H9 (cell line): ENCODE results near the gene MGAM2. TPM values are rescaled to one million over a fixed set of nuclear protein-coding genes. Genes with fewer than 3 reads are reported as not detected.
"Not testable (repeated sequence)": the region's sequence is repeated elsewhere in the genome, so short reads cannot be mapped to it uniquely, and the experiment has no call there.

Experiments
- DNase-seq: peaks from one replicate; pipeline ENCODE4 v3.0.0-alpha.2; 2017
- H2AFZ ChIP-seq: one replicate; pipeline ENCODE4 v1.6.1; 2013; ENCODE audit warnings: mild to moderate bottlenecking, low read length, control low read depth, moderate library complexity
- H2AK5ac ChIP-seq: 2 replicates; pipeline ENCODE4 v1.6.1; 2013; ENCODE audit warnings: low read length, control low read depth, mixed read lengths; ENCODE audit not compliant: insufficient read length
- H2BK120ac ChIP-seq: one replicate; pipeline ENCODE4 v1.6.1; 2013; ENCODE audit warnings: low read depth, mild to moderate bottlenecking, low read length, control low read depth, inconsistent platforms; ENCODE audit not compliant: poor library complexity, severe bottlenecking
- H2BK12ac ChIP-seq: 2 replicates; pipeline ENCODE4 v1.6.1; 2013; ENCODE audit warnings: low read length, control low read depth, mixed read lengths, low read depth; ENCODE audit not compliant: insufficient read length
- H2BK15ac ChIP-seq: 2 replicates; pipeline ENCODE4 v1.6.1; 2013; ENCODE audit warnings: low read depth, low read length, control low read depth
- H2BK20ac ChIP-seq: one replicate; pipeline ENCODE4 v1.6.1; 2013; ENCODE audit warnings: low read depth, mild to moderate bottlenecking, low read length, control low read depth, inconsistent platforms; ENCODE audit not compliant: poor library complexity, severe bottlenecking
- H2BK5ac ChIP-seq: 2 replicates; pipeline ENCODE4 v1.6.1; 2013; ENCODE audit warnings: low read length, control low read depth, mixed read lengths; ENCODE audit not compliant: insufficient read length
- H3K14ac ChIP-seq: 2 replicates; pipeline ENCODE4 v1.6.1; 2013; ENCODE audit warnings: low read length, control low read depth; ENCODE audit not compliant: insufficient read depth
- H3K18ac ChIP-seq: 2 replicates; pipeline ENCODE4 v1.6.1; 2013; ENCODE audit warnings: low read depth, mild to moderate bottlenecking, mixed read lengths, low read length, control low read depth; ENCODE audit not compliant: insufficient read length
- H3K23ac ChIP-seq: 2 replicates; pipeline ENCODE4 v1.6.1; 2013; ENCODE audit warnings: low read length, control low read depth, mixed read lengths, low read depth; ENCODE audit not compliant: insufficient read length
- H3K23me2 ChIP-seq: 2 replicates; pipeline ENCODE4 v1.6.1; 2013; ENCODE audit warnings: low read depth, mild to moderate bottlenecking, mixed read lengths, low read length, control low read depth; ENCODE audit not compliant: insufficient read length, poor library complexity, severe bottlenecking
- H3K27ac ChIP-seq: 2 replicates; pipeline ENCODE4 v1.5.1; 2013; ENCODE audit warnings: low read length, control low read depth, mixed read lengths, low read depth; ENCODE audit not compliant: insufficient read length
- H3K27me3 ChIP-seq: 2 replicates; pipeline ENCODE4 v1.6.1; 2013; ENCODE audit warnings: low read length, control low read depth, inconsistent platforms; ENCODE audit not compliant: insufficient read depth
- H3K4ac ChIP-seq: 2 replicates; pipeline ENCODE4 v1.6.1; 2013; ENCODE audit warnings: low read depth, mild to moderate bottlenecking, control low read depth, inconsistent platforms, low read length, moderate library complexity
- H3K4me1 ChIP-seq: 2 replicates; pipeline ENCODE4 v1.6.1; 2013; ENCODE audit warnings: low read length, control low read depth, inconsistent platforms; ENCODE audit not compliant: insufficient read depth
- H3K4me2 ChIP-seq: 2 replicates; pipeline ENCODE4 v1.6.1; 2013; ENCODE audit warnings: low read length, control low read depth, mixed read lengths; ENCODE audit not compliant: insufficient read length, insufficient read depth
- H3K56ac ChIP-seq: 2 replicates; pipeline ENCODE4 v1.6.1; 2013; ENCODE audit warnings: low read depth, mild to moderate bottlenecking, mixed read lengths, low read length, control low read depth; ENCODE audit not compliant: insufficient read length
- H3K79me1 ChIP-seq: 2 replicates; pipeline ENCODE4 v1.6.1; 2013; ENCODE audit warnings: low read depth, mild to moderate bottlenecking, moderate library complexity, low read length, control low read depth, inconsistent platforms; ENCODE audit not compliant: insufficient read depth, poor library complexity, severe bottlenecking
- H3K79me2 ChIP-seq: 2 replicates; pipeline ENCODE4 v1.6.1; 2013; ENCODE audit warnings: low read length, control low read depth, inconsistent platforms; ENCODE audit not compliant: insufficient read depth
- H3K9ac ChIP-seq: 2 replicates; pipeline ENCODE4 v1.6.1; 2013; ENCODE audit warnings: low read length, control low read depth, mixed read lengths; ENCODE audit not compliant: insufficient read length; ENCODE audit errors: extremely low read depth
- H3K9me3 ChIP-seq: one replicate; pipeline ENCODE4 v1.6.1; 2013; ENCODE audit warnings: low read depth, low read length, inconsistent platforms; ENCODE audit not compliant: control insufficient read depth
- H3T11ph ChIP-seq: one replicate; pipeline ENCODE4 v1.6.1; 2013; ENCODE audit warnings: mild to moderate bottlenecking, low read length, control low read depth, inconsistent platforms
- H4K20me1 ChIP-seq: one replicate; pipeline ENCODE4 v1.6.1; 2013; ENCODE audit not compliant: control insufficient read depth, insufficient read length, insufficient read depth
- H4K5ac ChIP-seq: 2 replicates; pipeline ENCODE4 v1.6.1; 2013; ENCODE audit warnings: low read depth, mild to moderate bottlenecking, mixed read lengths, low read length, control low read depth; ENCODE audit not compliant: insufficient read length
- H4K8ac ChIP-seq: replicated peaks from 2 replicates; pipeline ENCODE4 v1.6.1; 2013; ENCODE audit warnings: low read length, control low read depth, mixed read lengths, low read depth; ENCODE audit not compliant: insufficient read length
- H4K91ac ChIP-seq: 2 replicates; pipeline ENCODE4 v1.6.1; 2013; ENCODE audit warnings: low read depth, mild to moderate bottlenecking, moderate library complexity, mixed read lengths, low read length, control low read depth; ENCODE audit not compliant: insufficient read length
- H3K27ac Mint-ChIP-seq, 3 experiments: 2 replicates in 2 of 3; 3 replicates in 1 of 3; pipeline ENCODE4 v1.8.0; 2020 to 2021; ENCODE audit warnings: mixed read lengths in 3 of 3, mild to moderate bottlenecking in 1 of 3, moderate library complexity in 1 of 3
- H3K27me3 Mint-ChIP-seq: 2 replicates; pipeline ENCODE4 v1.8.0; 2021; ENCODE audit warnings: low read depth, mild to moderate bottlenecking, moderate library complexity, mixed read lengths
- H3K36me3 Mint-ChIP-seq, 3 experiments: 2 replicates in 2 of 3; 3 replicates in 1 of 3; pipeline ENCODE4 v1.8.0; 2020 to 2021; ENCODE audit warnings: low read depth in 3 of 3, mixed read lengths in 3 of 3; ENCODE audit not compliant: insufficient read depth in 1 of 3
- H3K4me1 Mint-ChIP-seq, 2 experiments: 2 replicates each; pipeline ENCODE4 v1.8.0; 2020; ENCODE audit warnings: mixed read lengths in 2 of 2
- H3K4me3 Mint-ChIP-seq, 2 experiments: 2 replicates in 1 of 2; 3 replicates in 1 of 2; pipeline ENCODE4 v1.8.0; 2020 to 2021; ENCODE audit warnings: mild to moderate bottlenecking in 2 of 2, mixed read lengths in 2 of 2, moderate library complexity in 1 of 2
- H3K9me3 Mint-ChIP-seq, 2 experiments: 2 replicates in 1 of 2; 3 replicates in 1 of 2; pipeline ENCODE4 v1.8.0; 2020; ENCODE audit warnings: mild to moderate bottlenecking in 2 of 2, mixed read lengths in 2 of 2, moderate library complexity in 1 of 2
- CTCF ChIP-seq: fragments of 200-600 bp; sonication (generic); conservative IDR thresholded peaks from 3 replicates; pipeline ENCODE4 v1.8.0; 2021; ENCODE audit warnings: antibody characterized with exemption, mild to moderate bottlenecking
- WGBS: extraction: QIAGEN DNeasy Blood & Tissue Kit; methylation state at CpG from one replicate; pipeline ENCODE4 v1.1.7; 2013; ENCODE audit warnings: missing lambda C conversion rate, low lambda C conversion rate, mixed read lengths; ENCODE audit not compliant: insufficient read length; ENCODE audit errors: extremely low coverage; 5-methylcytosine and 5-hydroxymethylcytosine counted together
- total RNA-seq: library from RNA; stranded (reverse); gene quantifications from 2 replicates; pipeline ENCODE4 v1.2.1, GENCODE V29; 2021

MGAM2 gene
- total RNA-seq, 1 experiment from 2014 or later = not detected

GRCh38 chr7:142098004-142098403 lies 13.5 kb upstream of the MGAM2 start:
- H3K79me1 ChIP-seq = no peaks in the 10 kb centered on the region
- no CpG with 5 or more reads among the region's 2 CpGs for WGBS

GRCh38 chr7:142099347-142099746 lies 12.2 kb upstream of the MGAM2 start:
- not testable (repeated sequence) for H4K5ac ChIP-seq, H2BK5ac ChIP-seq, H4K8ac ChIP-seq, H3K79me2 ChIP-seq, H3T11ph ChIP-seq, H3K4me2 ChIP-seq, H3K27me3 Mint-ChIP-seq, H2BK120ac ChIP-seq, H3K9me3 Mint-ChIP-seq, H3K9me3 ChIP-seq, DNase-seq, H2AK5ac ChIP-seq, H3K4me1 ChIP-seq, H4K20me1 ChIP-seq, H3K36me3 Mint-ChIP-seq, H3K4ac ChIP-seq, H3K4me3 Mint-ChIP-seq, H4K91ac ChIP-seq, H3K23ac ChIP-seq, H3K79me1 ChIP-seq, H2BK12ac ChIP-seq, H3K23me2 ChIP-seq, H3K18ac ChIP-seq, H3K27ac Mint-ChIP-seq, H2BK20ac ChIP-seq, H3K56ac ChIP-seq, H3K27me3 ChIP-seq, H3K14ac ChIP-seq, H3K4me1 Mint-ChIP-seq, H3K27ac ChIP-seq, H2AFZ ChIP-seq, H2BK15ac ChIP-seq, H3K9ac ChIP-seq
- WGBS = no CpG with 5 or more reads among the region's 1 CpG

More at GRCh38 chr7:142098004-142098403, 13.5 kb upstream of the MGAM2 start:
- Histone ChIP-seq H3K4me2 (no peak overlapping the region), H4K20me1 (no peaks in the 10 kb centered on the region), H2BK20ac (no peak overlapping the region), H4K5ac (no peak overlapping the region), H3K9me3 (no peaks in the 10 kb centered on the region), H2BK5ac (no peak overlapping the region), H4K91ac (no peak overlapping the region), H3K4me1 (no peaks in the 10 kb centered on the region), H3K18ac (no peak overlapping the region), H3K9ac (no peak overlapping the region), H3K4ac (no peak overlapping the region), H2AFZ (no peak overlapping the region), H3K27me3 (no peaks in the 10 kb centered on the region), H3T11ph (no peak overlapping the region), H3K79me2 (no peaks in the 10 kb centered on the region), H3K23me2 (no peaks in the 10 kb centered on the region), H2BK15ac (no peak overlapping the region), H2BK12ac (no peak overlapping the region), H3K23ac (no peak overlapping the region), H4K8ac (no peak overlapping the region), H2BK120ac (no peak overlapping the region), H3K27ac (no peak overlapping the region), H2AK5ac (no peak overlapping the region), H3K56ac (no peak overlapping the region), H3K14ac (no peak overlapping the region)
- TF ChIP-seq CTCF = no peak
- Mint-ChIP-seq H3K9me3 (no peaks in the 10 kb centered on the region), H3K27me3 (no peaks in the 10 kb centered on the region), H3K36me3 (no peaks in the 10 kb centered on the region; a peak in 1 of 7 replicates), H3K4me3 (no peak overlapping the region), H3K27ac (peak overlapping the region in 2 of 3 experiments; percentile 44 to 68; a peak in 2 of 7 replicates), H3K4me1 (no peaks in the 10 kb centered on the region)
- no peak for DNase-seq
